ENCODE results near the gene PIGV. TPM values are rescaled to one million over a fixed set of nuclear protein-coding genes. Genes with fewer than 3 reads are reported as not detected.
"Not testable (repeated sequence)": the region's sequence is repeated elsewhere in the genome, so short reads cannot be mapped to it uniquely, and the experiment has no call there.

Gene PIGV
- total RNA-seq, 1 donor from 2014 or later, result 4.5 TPM

- no peak for DNase-seq (ENCODE audit: low spot score in 2 of 2)
- no peak for FAIRE-seq
These were observed 41.6 kb downstream of the PIGV start for GRCh38 chr1:26829184-26829911.

DNA sequence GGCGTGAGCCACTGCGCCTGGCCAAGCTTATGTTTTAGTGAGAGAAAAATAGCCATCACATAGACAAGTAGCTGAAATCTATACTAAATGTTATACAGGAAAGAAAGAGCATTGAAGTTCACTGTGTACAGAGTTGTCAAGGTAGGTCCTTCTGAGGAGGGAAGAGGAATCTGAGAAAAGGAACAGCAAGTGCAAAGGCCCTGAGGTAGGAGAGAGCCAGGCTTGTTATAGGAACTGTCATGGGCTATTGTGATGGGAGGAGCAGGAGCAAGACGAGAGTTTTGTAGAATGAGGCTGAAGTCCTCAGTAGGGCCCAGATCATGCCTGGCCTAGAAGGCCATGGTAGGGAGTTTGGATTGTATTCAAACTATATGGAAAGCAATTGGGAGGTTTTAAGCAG, 43.3 kb downstream of the PIGV start:
- DNase-seq (ENCODE audit: low spot score in 2 of 2) (no peak), FAIRE-seq (no peak)

- DNase-seq (ENCODE audit: low spot score in 2 of 2) (no peak), FAIRE-seq (no peak)
These were observed 43.9 kb downstream of the PIGV start for GRCh38 chr1:26831546-26832248.

DNA sequence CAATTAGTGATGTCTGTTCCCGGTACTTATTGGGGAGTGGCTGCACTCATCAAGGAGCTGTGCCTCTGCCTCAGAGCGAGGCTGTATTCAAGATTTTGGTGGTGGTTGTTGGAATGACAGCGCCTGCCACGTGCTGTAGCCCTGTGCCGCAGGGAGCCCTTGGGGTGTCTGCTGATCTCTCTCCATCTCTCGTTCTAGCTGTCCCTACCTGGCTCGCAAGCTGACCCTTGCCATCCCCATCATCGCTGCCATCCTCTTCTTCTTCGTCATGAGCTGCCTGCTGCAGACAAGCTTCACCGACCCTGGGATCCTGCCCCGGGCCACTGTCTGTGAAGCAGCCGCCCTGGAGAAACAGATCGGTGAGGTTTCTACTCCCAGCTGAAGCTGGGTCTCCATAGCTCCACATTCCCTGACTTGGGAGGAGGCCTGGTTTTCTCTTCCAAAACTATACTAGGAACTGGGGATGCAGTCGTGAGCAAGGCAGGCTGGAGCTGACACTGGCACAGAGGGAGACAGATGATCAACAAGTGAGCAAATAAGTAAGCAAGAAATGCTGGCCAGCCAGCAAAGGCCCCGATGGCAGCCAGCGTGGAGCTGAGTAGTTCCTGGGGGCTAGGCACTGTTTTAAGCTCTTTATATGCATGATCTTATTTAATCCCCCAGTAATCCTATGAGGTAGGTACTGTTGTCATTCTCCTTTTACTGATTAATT, 44.7 kb downstream of the PIGV start:
- FAIRE-seq (no peak), DNase-seq (ENCODE audit: low spot score in 2 of 2) (no peak)

DNA sequence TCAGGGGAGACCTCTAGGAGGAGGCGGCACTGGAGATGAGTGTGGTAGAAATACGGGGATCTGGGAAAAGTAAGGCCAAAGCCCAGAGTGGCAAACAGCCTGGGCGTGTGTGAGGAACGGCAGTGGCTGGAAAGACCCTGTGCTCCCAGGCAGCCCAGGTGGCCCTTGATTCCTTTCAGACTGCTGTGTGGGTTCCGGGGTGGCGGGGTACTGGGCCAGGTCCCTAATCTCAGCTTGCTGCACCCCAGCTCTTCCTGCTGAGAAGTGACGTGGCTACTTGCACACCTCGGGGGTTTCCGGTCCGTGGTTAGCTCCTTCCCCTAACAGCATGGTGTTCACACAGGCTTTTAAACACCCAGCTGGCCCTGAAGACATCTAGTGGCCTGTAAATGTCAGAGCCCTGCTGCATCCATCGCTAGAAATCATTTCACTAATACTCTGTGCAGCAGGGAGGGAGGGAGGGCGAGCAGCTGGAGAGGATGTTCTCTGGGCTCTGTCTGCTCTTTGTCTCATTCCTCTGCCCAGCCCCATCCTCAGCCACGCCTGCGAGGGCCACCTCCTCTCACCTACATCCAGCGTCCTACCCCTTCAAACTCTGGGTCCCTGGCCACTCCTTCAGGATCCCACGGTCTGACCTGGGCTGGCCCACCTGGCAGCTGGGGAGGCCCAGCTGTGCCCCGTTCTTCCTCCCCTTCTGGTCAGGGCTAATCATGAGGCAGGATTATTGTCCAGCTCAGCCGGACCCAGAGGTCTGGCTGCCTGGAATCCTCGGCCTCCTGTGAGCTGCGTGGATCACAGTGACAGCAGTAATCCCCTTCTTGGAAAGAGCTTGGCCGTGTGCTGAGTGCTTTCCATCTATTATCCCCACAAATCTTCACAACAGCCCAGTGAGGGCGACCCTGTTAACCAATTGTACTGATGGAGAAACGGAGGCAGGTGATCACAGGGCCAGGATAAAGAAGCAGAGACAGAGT, 46.0 kb downstream of the PIGV start:
- DNase-seq (ENCODE audit: low spot score in 2 of 2) (no peak), FAIRE-seq (no peak)

- not testable (repeated sequence) for DNase-seq (ENCODE audit: low spot score in 2 of 2); FAIRE-seq
These were observed 49.9 kb downstream of the PIGV start for GRCh38 chr1:26837665-26838064.

GRCh38 chr1:26838474-26839338, 51.0 kb downstream of the PIGV start:
- FAIRE-seq, result no peak

GRCh38 chr1:26839339-26839722, 51.6 kb downstream of the PIGV start:
- DNase-seq (ENCODE audit: low spot score in 2 of 2) (no peak), FAIRE-seq (no peak)

More at GRCh38 chr1:26838474-26839338, 51.0 kb downstream of the PIGV start:
- no peak for DNase-seq (ENCODE audit: low spot score in 2 of 2)

DNA sequence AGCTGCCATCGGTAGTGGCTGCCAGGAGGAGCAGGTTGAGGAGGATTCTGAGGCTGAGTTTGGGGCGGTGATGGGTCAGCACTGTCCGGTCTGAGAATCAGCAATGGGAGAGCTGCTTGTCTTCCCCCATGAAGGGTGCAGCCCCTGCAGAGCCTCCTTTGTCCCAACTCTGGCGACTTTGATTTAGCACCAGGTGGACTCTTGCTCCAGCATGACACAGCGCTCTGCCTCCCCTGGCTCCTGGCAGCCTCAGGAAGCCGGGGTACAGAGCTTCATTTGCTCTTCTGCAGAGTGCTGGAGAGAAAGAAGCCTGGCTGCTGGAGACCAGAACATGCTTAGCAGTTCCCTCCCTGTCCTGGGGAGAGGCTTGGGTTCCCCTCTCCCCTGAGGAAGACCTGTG, 52.0 kb downstream of the PIGV start:
- DNase-seq (ENCODE audit: low spot score in 2 of 2), result no peak
- no peak for FAIRE-seq

DNA sequence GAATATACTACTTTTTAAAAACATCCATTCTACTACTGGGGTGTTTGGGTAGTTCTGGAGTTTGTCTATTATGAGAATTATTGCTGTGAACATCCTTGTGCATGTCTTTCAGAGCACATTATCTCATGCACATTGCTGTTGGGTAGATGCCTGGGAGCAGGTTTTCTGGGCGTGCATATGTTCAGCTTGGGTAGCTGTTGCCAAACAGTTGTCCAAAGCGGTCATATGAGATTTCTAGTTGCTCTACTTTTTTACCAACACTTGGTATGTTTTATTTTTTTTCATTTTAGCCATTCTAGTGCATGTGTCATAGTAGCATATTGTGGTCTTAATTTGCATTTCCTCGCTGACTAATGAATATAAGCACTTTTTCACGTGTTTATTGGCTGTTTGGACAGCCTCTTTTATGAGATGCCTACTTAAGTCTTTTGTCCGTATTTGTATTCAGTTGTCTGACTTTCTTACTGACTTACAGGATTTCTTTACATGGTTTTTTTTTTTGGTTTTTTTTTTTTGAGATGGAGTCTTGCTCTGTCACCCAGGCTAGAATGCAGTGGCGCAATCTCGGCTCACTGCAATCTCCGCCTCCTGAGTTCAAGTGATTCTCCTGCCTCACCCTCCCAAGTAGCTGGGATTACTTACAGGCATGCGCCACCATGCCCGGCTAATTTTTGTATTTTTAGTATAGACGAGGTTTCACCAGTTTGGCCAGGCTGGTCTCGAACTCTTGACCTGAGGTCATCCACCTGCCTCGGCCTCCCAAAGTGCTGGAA, 56.9 kb downstream of the PIGV start:
- DNase-seq (ENCODE audit: low spot score in 2 of 2), result no peak
- no peak for FAIRE-seq

- DNase-seq (ENCODE audit: low spot score in 2 of 2); FAIRE-seq: not testable (repeated sequence)
These were observed 60.1 kb downstream of the PIGV start for GRCh38 chr1:26847826-26848225.

Small RNA genes lying within 50 kb of the gene (small RNA-seq; reads per million reads assigned to genes)
- not detected for gene RN7SL165P

Other genes with a start within 250 kb of the PIGV start
- 17.1 TPM for gene ARID1A, start 91.9 kb upstream of the PIGV start, total RNA-seq
- 5.7 TPM for gene ZDHHC18, start 38.7 kb downstream of the PIGV start, total RNA-seq
- under 0.01 TPM for gene SFN, start 75.2 kb downstream of the PIGV start, total RNA-seq
- gene GPN2, start 102.3 kb downstream of the PIGV start, total RNA-seq, result 8.6 TPM
- gene GPATCH3, start 112.5 kb downstream of the PIGV start, total RNA-seq, result 9.8 TPM
- not detected for gene NR0B2, start 126.0 kb downstream of the PIGV start, total RNA-seq
- 17.1 TPM for gene NUDC, start 133.8 kb downstream of the PIGV start, total RNA-seq
- gene KDF1, start 172.5 kb downstream of the PIGV start, total RNA-seq, result not detected
- gene TRNP1, start 205.7 kb downstream of the PIGV start, total RNA-seq, result 16.7 TPM
- gene TENT5B, start 224.9 kb downstream of the PIGV start, total RNA-seq, result not detected